ENCODE data around the gene ZYG11A.

DNA sequence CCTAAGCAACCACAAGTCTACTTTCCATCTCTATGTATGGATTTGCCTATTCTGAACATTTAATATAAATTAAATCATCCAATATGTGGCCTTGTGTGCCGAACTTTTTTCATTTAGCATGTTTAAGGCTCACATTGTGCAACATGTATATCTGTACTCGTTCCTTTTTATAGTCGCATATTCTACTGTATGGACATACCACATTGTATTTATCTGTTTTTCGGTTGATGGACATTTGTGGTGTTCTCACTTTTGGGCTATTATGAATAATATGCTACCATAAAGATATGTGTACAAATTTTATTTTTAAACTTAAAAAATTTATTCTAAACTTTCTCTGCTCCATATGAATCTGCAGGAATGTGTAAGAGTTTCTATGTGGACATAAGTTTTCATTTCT is 13.0 kb downstream of the ZYG11A start:
- TF ChIP-seq POLR2AphosphoS5 (IDR thresholded peaks at IDR 0.05; ENCODE audit: borderline replicate concordance, low read depth, low read length) (no peak), EZH2 (IDR thresholded peaks at IDR 0.05) (no peak), FOXP2 (optimal IDR thresholded peaks at IDR 0.05; ENCODE audit: control extremely low read depth, extremely low read length, insufficient read depth) (no peak)

Measured in SK-N-MC (cell line).